ENCODE results near the gene VPS8. TPM values are rescaled to one million over a fixed set of nuclear protein-coding genes. Genes with fewer than 3 reads are reported as not detected.

The VPS8 gene
- total RNA-seq, 1 experiment from 2014 or later: 37.6 TPM

DNA sequence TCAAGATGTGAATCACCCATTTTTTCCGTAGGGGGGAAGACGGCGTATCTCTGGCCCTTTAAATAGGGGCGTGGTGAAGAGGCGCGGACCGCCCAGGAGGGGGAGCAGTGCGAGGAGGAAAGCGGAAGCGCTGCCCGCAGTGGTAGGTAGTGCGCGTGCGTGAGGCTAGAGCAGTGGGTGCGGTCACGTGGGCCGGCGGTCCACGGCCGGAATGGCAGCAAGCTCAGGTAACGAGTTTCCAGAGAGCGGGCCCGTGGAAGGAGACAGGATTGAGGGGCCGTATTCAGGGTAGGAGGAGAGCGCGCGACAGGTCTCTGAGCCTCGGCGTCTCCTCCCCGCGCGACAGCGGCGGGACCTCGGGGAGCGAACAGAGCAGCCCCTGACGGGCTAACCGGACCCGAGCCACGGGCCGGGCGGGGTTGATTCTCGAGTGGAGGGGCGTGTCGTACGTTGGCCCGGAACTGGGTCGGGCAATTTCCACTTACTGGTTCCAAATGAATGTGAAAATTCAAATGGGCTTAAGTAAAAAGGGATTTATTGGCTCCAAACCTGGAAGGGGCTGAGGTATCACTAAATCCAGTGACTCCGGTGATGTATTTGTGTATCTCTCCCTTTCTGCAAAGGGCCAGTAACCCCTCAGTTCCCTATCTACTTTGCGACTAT is at the start of gene VPS8 (continued):
- TF ChIP-seq YY1 (IDR thresholded peaks at IDR 0.05; ENCODE audit: extremely low read depth, insufficient replicate concordance, low read depth, low read length) (peak; percentile 58), POLR2A (IDR thresholded peaks at IDR 0.05; ENCODE audit: borderline replicate concordance, extremely low read depth, insufficient read depth, insufficient read length) (peak; percentile 65), EGR1 (IDR thresholded peaks at IDR 0.05; ENCODE audit: low read depth) (no peak)
- TF ChIP-seq, protein P1, sequence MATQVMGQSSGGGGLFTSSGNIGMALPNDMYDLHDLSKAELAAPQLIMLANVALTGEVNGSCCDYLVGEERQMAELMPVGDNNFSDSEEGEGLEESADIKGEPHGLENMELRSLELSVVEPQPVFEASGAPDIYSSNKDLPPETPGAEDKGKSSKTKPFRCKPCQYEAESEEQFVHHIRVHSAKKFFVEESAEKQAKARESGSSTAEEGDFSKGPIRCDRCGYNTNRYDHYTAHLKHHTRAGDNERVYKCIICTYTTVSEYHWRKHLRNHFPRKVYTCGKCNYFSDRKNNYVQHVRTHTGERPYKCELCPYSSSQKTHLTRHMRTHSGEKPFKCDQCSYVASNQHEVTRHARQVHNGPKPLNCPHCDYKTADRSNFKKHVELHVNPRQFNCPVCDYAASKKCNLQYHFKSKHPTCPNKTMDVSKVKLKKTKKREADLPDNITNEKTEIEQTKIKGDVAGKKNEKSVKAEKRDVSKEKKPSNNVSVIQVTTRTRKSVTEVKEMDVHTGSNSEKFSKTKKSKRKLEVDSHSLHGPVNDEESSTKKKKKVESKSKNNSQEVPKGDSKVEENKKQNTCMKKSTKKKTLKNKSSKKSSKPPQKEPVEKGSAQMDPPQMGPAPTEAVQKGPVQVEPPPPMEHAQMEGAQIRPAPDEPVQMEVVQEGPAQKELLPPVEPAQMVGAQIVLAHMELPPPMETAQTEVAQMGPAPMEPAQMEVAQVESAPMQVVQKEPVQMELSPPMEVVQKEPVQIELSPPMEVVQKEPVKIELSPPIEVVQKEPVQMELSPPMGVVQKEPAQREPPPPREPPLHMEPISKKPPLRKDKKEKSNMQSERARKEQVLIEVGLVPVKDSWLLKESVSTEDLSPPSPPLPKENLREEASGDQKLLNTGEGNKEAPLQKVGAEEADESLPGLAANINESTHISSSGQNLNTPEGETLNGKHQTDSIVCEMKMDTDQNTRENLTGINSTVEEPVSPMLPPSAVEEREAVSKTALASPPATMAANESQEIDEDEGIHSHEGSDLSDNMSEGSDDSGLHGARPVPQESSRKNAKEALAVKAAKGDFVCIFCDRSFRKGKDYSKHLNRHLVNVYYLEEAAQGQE (IDR thresholded peaks at IDR 0.05; ENCODE audit: low read depth): no peak

DNA sequence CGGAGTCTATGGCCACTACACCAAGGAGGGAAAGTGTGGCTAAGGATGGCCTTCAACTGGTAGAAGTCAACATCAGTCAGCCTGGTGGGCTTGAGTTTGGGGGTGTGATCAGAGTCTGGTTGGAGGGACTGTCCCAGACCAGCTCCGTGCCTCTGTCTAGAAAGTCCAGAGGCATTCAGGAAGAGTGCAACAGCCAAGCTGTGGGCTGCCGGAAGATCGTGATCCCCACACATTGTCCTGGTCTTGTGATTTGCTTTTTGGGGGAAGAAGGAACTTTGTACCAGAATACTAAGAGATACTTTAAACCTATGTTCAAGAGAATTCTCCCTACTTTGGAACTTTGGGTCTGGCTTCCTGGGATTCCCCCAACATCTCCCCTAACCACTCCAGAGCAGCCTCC is 47.8 kb upstream of the VPS8 start:
- no peak overlapping the region for H3K9ac ChIP-seq (ENCODE audit: low read length)
- H4K20me1 ChIP-seq (ENCODE audit: insufficient read depth): no peaks in the 10 kb centered on the region
- H3K9me3 ChIP-seq (ENCODE audit: control insufficient read depth in 1 of 2, insufficient read depth in 1 of 2, low read depth in 1 of 2, low read length in 2 of 2): no peaks in the 10 kb centered on the region
- CTCF ChIA-PET: no interaction called here
- intact Hi-C loops (cut with micrococcal nuclease): no loop called here
- no peaks in the 10 kb centered on the region for H3K79me2 ChIP-seq (ENCODE audit: insufficient read depth, low read length)
- no peak overlapping the region for H3K4me3 ChIP-seq (replicated peaks in 1 of 2; ENCODE audit: low read depth in 1 of 2, low read length in 2 of 2)
- no peak overlapping the region for H3K27ac ChIP-seq (ENCODE audit: low read depth, low read length)
- H3K36me3 ChIP-seq (ENCODE audit: control insufficient read depth in 1 of 2, insufficient read depth in 2 of 2, low read length in 2 of 2): no peaks in the 10 kb centered on the region
- POLR2A ChIA-PET: no interaction called here
- no peak for DNase-seq (ENCODE audit: low read depth, low spot score)
- no peak for TF ChIP-seq ELF1 (IDR thresholded peaks at IDR 0.05; ENCODE audit: borderline replicate concordance, low read depth)
- TF ChIP-seq YY1 (IDR thresholded peaks at IDR 0.05; ENCODE audit: extremely low read depth, insufficient replicate concordance, low read depth, low read length): no peak
- no peak for TF ChIP-seq SIN3A (IDR thresholded peaks at IDR 0.05; ENCODE audit: low read depth)
- no peak for TF ChIP-seq POLR2AphosphoS5 (IDR thresholded peaks at IDR 0.05; ENCODE audit: low read depth, low read length)
- no peak for TF ChIP-seq TCF7L2 (IDR thresholded peaks at IDR 0.05; ENCODE audit: borderline replicate concordance, extremely low read depth, insufficient read depth, insufficient read length)
- TF ChIP-seq, protein P2, sequence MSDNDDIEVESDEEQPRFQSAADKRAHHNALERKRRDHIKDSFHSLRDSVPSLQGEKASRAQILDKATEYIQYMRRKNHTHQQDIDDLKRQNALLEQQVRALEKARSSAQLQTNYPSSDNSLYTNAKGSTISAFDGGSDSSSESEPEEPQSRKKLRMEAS (IDR thresholded peaks at IDR 0.05): no peak
- TF ChIP-seq, protein P3, sequence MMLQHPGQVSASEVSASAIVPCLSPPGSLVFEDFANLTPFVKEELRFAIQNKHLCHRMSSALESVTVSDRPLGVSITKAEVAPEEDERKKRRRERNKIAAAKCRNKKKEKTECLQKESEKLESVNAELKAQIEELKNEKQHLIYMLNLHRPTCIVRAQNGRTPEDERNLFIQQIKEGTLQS (IDR thresholded peaks at IDR 0.05): no peak
- TF ChIP-seq, protein P4, sequence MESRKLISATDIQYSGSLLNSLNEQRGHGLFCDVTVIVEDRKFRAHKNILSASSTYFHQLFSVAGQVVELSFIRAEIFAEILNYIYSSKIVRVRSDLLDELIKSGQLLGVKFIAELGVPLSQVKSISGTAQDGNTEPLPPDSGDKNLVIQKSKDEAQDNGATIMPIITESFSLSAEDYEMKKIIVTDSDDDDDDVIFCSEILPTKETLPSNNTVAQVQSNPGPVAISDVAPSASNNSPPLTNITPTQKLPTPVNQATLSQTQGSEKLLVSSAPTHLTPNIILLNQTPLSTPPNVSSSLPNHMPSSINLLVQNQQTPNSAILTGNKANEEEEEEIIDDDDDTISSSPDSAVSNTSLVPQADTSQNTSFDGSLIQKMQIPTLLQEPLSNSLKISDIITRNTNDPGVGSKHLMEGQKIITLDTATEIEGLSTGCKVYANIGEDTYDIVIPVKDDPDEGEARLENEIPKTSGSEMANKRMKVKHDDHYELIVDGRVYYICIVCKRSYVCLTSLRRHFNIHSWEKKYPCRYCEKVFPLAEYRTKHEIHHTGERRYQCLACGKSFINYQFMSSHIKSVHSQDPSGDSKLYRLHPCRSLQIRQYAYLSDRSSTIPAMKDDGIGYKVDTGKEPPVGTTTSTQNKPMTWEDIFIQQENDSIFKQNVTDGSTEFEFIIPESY (IDR thresholded peaks at IDR 0.05; ENCODE audit: extremely low read depth, insufficient replicate concordance, low read length): no peak
- no peak for TF ChIP-seq POLR2A (IDR thresholded peaks at IDR 0.05; ENCODE audit: borderline replicate concordance, extremely low read depth, insufficient read depth, insufficient read length)
- no peak for TF ChIP-seq CEBPB (IDR thresholded peaks at IDR 0.05; ENCODE audit: low read depth)
- TF ChIP-seq FOSL1 (IDR thresholded peaks at IDR 0.05; ENCODE audit: low read depth): no peak
- no peak for TF ChIP-seq EZH2 (IDR thresholded peaks at IDR 0.05)
- TF ChIP-seq SRF (IDR thresholded peaks at IDR 0.05; ENCODE audit: low read depth): no peak
- TF ChIP-seq ZNF274 (IDR thresholded peaks at IDR 0.05; ENCODE audit: low read depth, low read length): no peak
- no peak for TF ChIP-seq JUND (IDR thresholded peaks at IDR 0.05)
- no peak for TF ChIP-seq ZFX (IDR thresholded peaks at IDR 0.05)
- H2AFZ ChIP-seq (ENCODE audit: low read depth, low read length, poor library complexity, severe bottlenecking): no peak overlapping the region
- H3K4me1 ChIP-seq (ENCODE audit: control insufficient read depth in 1 of 2, insufficient read depth in 2 of 2, low read length in 2 of 2): peaks cover 0 to 21% of the 10 kb centered on the region in 2 experiments; a peak in 1 of 4 replicates
- no TSS peak for BruUV-seq (replicated peaks)
- no peak for ATAC-seq
- H3K27me3 ChIP-seq (ENCODE audit: insufficient read depth, low read length): no peaks in the 10 kb centered on the region
- no peak overlapping the region for H3K4me2 ChIP-seq (ENCODE audit: low read length)
- RAD21 ChIA-PET (ENCODE audit: low non-redundant PET in 1 of 2, low total read pairs in 2 of 2, uncharacterized antibody in 2 of 2, unreplicated experiment in 2 of 2): no interaction called here
- H3K9me2 ChIP-seq (ENCODE audit: insufficient read depth): no peaks in the 10 kb centered on the region

All from HCT116 (cell line).